DMS79 (cell line): Measurements from ENCODE around the gene PRSS1.
"Not testable (repeated sequence)": the region's sequence is repeated elsewhere in the genome, so short reads cannot be mapped to it uniquely, and the experiment has no call there.

Experiments
- DNase-seq: peaks from one replicate; lab custom pipeline; 2025; lab: John Stamatoyannopoulos, UW

The PRSS1 gene

DNA sequence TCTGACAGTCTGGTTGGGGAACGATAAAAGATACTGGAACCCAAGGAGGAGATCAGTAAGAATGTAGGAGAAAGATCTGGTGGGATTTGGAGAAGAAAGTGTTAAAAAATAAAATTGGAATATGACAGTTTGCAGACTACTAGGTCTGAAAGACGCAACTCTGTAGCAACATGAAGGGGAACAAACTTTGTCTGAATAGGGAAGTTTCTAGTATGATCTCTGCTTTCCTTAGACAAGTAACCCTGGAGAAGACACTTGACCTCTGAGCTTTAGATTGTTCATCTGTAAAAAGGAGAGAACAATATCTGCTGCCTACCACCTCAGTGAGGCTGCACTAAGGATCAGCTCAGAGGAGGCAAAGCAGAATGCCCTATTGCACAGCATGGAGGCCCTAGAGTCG lies 3.0 kb upstream of the PRSS1 start:
- no peak for DNase-seq

DNA sequence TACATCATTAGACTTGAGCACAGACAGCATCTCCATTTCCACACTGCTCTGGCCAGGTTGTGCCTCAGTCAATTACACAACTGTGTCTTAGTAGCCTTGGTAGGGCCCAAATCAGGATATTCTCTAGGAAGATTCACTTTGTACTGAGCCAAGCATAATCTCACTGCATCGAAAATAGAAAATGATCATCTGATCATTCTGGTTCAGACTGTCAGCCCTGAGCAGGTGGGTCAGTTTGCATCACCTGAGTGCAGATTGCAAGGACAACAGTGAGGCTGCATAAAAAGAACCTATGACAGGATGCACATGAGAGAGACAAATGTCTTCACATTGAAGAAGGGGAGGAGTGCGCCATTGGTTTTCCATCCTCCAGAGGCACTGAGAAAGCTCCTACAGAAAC lies 862 bp upstream of the PRSS1 start:
- DNase-seq = not testable (repeated sequence)

DNA sequence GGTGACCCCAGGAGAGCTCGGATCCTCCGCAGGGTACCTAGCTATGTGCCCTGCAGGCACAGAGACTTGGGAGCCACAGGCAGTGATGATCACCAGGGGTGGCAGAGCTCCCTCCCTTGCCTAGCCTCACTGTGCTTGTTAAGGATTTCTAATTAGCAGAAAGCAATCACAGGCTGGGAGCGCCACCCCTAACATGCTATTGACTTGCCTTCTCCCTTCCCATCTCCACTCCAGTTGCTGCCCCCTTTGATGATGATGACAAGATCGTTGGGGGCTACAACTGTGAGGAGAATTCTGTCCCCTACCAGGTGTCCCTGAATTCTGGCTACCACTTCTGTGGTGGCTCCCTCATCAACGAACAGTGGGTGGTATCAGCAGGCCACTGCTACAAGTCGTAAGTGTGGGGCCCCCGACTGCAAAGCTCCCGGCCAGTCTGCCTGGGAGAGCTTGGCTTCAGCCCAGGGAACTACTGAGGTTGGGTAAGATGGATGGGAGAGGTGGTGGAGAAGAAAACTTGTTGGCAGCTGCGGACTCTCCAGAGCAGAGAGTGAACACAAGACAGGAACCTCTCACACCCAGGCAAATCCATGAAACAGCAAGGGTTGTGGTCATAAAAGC lies 1.2 kb downstream of the PRSS1 start:
- DNase-seq = peak; percentile 12

DNA sequence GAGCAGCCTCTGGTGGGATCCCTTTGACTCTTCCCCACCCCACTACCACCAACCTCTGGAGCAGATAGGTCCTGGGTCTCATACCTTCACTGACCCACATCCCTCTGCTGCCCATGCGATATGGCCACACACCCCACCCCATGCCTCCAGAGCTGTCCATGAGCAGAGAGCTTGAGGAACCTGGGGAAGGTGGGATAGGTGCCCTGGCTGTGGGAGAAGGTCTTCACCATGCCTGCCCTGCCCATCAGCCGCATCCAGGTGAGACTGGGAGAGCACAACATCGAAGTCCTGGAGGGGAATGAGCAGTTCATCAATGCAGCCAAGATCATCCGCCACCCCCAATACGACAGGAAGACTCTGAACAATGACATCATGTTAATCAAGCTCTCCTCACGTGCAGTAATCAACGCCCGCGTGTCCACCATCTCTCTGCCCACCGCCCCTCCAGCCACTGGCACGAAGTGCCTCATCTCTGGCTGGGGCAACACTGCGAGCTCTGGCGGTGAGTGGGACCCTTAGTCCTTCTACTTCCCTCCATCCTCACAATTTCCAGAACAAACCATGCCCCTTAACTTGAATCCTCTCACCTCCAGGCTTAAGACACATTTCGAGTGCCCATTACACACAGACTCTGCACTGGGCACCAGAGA lies 2.4 kb downstream of the PRSS1 start:
- not testable (repeated sequence) for DNase-seq

DNA sequence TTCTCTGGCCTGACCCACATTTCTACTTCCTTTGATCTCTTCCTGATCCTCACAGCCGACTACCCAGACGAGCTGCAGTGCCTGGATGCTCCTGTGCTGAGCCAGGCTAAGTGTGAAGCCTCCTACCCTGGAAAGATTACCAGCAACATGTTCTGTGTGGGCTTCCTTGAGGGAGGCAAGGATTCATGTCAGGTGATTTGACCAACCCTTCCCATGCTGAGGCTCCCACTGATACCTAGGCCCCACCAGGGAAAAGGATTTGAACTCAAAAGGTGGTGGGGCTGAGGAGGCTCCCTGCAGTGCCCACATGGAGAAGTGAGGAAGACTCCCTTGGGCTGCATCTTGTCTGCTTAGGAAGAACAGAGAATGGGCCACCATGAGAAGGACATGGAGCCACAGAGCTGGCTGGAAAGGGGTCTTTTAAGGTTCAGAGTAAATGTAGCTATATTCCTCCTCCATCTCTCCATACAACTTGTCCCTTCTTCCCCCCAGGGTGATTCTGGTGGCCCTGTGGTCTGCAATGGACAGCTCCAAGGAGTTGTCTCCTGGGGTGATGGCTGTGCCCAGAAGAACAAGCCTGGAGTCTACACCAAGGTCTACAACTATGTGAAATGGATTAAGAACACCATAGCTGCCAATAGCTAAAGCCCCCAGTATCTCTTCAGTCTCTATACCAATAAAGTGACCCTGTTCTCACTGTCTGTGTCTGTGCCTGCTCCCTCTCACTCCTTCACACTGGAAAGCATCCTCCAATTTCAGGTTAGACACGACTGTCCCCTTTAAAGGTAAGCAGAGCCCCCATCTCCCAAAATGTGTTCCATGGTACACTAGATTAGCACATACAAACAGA lies 3.3 kb downstream of the PRSS1 start:
- no peak for DNase-seq

DNA sequence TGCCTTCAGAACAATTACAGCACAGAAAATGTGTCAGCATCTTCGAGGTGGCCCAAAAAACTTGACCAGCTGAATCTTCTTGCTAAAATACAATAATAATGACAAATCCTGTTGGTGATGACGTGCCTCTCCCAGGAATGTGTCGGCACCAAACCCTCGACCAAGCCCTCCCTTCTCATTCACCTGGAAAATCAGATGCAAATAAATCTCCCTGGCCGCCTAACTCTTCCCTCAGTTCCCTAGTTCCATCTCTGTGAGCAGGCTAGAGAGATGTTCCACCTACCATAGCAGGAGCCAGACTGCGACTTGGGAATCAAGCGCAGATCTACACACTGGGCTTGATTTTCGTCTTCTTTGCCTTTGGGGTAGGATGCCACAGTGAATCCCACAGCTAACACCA lies 4.1 kb downstream of the PRSS1 start:
- DNase-seq = no peak

DNA sequence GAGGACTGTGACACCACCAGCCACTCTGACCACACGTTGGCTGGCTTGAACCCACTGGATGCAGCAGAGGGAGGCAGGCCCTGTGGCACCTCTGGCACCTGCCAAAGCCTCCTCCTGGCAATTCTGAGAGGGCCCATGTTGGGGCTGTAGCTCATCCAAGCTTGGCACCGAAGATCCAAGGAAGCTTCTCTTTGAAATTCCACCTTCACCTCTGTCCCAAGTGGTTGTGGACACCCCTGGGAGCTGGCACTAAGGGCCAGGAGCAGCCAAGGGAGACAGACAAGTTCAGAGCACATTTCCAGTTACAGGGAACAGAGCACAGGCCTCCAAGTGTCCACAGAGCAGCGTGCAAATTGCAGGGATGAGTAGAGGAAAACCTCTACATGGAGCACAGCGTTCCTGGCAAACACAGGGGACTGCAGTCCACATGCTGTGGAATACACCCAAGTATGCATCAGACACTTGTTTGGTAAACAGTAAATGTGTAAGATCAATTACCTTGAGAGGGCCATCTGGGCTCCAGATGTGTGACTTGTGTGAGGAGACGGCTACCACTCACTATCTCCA lies 4.7 kb downstream of the PRSS1 start:
- not testable (repeated sequence) for DNase-seq

DNA sequence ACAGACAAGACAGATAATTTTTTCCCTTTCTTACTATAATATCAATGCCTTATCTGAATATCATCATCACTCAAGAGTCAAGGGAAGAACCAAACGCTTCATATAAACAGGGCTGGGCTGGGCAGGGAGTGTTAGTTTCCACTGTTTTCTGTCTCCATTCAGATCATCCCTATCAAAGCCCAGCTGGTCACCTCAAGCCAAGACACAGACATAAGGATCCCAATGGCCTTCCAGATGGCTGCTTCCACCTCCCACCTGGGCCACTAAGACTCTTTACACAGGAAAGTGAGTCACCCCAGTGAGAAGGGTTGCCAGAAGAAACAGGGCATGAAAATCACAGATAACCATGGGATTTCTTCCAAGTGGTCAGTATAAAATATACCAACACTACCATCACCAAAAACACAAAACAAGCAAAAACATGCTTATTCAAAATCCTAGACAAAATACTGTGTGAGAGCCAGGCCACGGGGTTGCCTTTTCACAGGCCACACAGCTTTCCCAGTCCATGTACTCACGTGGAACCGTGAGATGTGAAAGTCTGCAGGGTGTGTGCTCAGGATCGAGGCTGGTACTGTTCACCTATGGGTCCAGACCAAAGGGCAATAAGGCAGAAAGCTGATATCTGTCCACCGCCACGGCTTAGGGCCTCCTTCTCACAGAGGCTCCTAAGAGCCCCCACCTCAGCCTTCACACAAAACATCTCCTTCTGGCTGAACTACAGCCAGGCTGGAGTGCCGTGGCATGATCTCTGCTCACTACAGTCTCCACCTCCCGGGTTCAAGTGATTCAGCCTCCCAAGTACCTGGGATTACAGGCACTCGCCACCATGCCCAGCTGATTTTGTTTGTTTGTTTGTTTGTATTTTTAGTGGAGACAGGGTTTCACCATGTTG lies 5.7 kb downstream of the PRSS1 start:
- DNase-seq = no peak

DNA sequence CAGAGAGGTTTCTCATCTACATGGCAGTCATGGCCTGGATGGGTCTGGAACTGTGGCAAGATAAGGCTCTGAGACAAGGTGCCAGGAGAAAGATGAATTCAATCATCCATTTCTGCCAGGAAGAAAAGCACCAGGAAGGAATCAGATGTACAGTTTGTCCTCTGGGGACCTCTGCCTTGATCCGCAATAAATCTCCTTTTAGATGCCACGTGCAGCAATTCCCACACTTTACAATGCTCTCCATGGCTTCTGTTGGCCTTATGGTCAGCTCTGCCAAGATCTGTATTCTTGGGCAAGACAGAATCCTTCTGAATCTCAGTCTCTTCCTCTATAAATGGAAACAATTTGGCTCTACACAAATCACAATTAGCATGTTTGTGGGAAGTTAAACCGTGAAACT lies 9.0 kb downstream of the PRSS1 start:
- DNase-seq = not testable (repeated sequence)

DNA sequence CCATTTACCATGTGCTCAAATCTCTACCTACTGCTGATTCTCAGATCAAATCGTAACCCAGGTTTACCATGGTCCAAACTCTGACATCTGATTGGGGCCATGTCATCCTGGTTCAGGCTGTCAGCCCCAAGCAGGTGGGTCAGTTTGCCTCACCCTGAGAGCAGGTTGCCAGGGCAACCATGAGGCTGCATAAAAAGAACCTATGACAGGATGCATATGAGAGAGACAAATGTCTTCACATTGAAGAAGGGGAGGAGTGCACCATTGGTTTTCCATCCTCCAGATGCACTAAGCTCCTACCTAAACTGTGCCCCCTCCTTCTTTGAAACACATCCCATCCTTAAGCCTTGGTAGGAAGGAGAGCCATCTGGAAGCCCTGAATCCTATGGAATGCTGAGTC lies 10.2 kb downstream of the PRSS1 start:
- no peak for DNase-seq

DNA sequence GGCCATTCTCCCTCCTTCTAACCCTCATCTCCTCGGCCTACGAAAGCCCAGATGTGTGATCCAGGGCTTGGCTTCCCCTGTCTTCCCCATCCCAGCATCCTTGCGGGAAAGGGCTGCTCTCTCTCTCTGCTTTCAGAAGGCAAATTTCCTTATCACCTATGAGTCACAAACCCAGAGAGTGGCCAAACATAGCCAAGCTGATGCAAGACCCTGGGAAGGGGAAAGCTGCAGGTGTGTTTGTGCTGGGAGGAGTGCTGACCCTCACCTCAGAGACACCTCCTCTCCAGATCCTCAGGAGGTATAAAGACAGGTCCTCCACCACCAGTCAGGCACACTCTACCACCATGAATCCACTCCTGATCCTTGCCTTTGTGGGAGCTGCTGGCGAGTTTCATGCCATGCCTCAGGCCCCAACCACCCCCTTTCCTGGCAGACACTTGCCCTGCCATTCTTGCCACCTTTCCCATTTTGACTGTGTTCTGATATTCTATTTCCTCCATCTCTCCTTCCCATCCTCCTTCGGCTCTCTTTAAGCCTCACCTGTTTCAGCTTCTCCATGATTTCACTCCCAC lies 10.9 kb downstream of the PRSS1 start:
- no peak for DNase-seq

DNA sequence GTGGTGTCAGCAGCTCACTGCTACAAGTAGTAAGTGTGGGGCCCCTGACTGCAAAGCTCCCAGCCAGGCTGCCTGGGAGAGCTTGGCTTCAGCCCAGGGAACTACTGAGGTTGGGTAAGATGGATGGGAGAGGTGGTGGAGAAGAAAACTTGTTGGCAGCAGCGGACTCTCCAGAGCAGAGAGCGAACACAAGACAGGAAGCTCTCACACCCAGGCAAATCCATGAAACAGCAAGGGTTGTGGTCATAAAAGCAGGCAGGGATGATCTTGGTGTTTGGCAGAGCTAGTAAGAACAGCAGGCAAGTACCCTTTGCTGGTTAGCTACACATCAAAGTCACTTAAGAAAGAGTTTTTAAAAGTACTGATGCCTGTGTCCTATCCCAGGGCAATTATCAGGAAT lies 12.3 kb downstream of the PRSS1 start:
- DNase-seq = not testable (repeated sequence)

DNA sequence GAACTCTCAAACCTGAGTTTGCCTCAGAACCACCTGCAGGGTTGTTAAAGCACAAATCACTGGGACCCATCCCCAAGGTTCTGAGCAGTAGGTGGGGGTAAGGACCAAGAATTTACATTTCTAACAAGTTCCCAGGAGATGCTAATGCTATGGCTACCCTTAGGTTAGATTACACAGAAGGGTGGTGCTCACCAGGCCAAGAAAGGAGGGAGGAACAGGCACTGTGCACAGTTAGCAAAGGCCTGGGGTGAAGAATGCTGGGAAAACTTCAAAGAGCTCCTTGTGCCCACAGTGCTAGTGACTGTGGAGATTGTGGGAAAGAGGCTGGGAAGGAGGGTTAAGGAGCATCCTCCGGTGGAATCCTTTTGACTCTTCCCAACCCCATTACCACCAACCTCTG lies 12.8 kb downstream of the PRSS1 start:
- no peak for DNase-seq

DNA sequence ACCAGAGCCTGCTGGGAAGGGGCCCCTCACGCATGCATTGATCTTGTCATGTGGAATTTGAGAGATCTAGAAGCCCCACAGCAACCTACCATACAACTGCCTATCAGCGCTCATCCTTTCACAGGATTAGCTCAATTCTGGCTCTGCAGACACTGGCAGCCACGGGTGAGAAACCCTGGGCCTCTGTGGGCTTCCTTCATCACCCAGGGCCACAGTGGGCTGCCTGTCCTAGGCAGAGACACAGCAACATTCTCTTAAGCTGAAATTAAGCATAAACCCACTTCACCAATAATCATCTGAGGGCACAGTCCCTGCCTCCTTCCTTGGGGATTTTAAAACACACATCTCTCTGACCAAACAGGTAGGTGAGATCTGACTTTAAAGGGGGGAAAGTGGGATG lies 18.2 kb downstream of the PRSS1 start:
- DNase-seq = no peak

DNA sequence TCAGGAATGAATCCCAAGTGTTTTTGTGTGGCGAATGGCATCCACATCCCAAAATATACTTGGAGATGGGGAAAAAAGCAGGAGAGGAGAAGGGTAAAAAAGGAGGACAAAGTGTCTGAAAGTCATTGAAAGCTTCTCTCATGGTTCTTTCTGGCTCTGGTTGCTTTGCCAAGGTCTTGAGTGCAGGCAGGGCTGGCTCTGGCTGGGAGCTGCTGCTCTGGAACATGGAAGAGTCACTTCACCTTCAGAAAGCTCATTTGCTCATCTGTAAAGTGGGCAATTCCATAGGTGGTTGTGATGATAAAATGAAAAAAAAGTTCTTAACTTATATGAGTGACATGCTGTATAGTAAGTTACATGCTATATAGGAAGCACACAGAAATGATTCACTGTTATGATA lies 18.6 kb downstream of the PRSS1 start:
- DNase-seq = no peak

DNA sequence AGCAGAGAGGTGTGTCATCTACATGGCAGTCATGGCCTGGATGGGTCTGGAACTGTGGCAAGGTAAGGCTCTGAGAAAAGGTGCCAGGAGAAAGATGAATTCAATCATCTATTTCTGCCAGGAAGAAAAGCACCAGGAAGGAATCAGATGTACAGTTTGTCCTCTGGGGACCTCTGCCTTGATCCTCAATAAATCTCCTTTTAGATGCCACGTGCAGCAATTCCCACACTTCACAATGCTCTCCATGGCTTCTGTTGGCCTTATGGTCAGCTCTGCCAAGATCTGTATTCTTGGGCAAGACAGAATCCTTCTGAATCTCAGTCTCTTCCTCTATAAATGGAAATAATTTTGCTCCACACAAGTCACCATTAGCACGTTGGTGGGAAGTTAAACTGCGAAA lies 19.6 kb downstream of the PRSS1 start:
- not testable (repeated sequence) for DNase-seq

DNA sequence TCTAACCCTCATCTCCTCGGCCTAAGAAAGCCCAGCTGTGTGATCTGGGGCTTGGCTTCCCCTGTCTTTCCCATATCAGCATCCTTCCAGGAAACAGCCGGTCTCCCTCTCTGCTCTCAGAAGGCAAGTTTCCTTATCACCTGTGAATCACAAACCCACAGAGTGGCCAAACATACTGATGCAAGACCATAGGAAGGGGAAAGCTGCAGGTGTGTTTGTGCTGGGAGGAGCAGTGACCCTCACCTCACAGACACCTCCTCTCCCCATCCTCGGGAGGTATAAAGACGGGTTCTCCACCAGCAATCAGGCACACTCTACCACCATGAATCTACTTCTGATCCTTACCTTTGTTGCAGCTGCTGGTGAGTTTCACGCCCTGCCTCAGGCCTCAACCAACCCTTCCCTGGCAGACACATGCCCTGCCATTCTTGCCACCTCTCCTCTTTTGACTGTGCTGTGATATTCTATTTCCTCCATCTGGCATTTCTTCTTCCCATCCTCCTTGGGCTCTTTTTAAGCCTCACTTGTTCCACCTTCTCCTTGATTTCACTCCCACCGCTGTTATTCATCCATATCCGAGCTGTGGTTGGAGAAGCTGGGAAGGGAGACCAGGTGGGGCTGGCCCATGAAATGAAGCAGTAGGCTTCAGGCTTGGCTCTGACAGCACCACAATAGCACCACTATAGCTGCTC lies 21.5 kb downstream of the PRSS1 start, which contains the start of gene PRSS2:
Gene PRSS2, plus strand, starts transcription at position 310 of the 692 bp plus-strand sequence. Its CDS starts 13 bp downstream, at position 323.
- DNase-seq = peak; percentile 99

DNA sequence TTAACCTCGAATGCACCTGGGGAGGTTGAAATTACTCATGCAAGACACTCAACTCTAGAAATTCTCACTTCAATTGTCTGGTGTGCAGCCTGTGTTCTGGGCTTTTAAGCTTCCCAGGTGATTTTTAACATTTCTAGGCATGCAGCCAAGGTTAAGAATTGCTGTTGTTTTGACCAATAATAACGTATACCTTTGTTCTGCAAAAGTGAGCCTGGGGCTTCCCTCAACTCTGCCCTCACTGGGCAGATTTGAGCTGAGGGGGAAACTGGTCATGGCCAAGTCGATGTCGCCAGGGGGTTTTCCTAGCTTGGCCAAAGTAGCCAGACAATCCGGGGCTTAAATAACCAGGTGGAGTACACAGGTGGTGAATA lies 22.1 kb downstream of the PRSS1 start:
- DNase-seq = no peak

DNA sequence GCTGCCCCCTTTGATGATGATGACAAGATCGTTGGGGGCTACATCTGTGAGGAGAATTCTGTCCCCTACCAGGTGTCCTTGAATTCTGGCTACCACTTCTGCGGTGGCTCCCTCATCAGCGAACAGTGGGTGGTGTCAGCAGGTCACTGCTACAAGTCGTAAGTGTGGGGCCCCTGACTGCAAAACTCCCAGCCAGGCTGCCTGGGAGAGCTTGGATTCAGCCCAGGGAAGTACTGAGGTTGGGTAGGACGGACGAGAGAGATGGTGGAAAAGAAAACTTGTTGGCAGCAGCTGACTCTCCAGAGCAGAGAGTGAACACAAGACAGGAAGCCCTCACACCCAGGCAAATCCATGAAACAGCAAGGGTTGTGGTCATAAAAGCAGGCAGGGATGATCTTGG lies 22.8 kb downstream of the PRSS1 start:
- DNase-seq = no peak

DNA sequence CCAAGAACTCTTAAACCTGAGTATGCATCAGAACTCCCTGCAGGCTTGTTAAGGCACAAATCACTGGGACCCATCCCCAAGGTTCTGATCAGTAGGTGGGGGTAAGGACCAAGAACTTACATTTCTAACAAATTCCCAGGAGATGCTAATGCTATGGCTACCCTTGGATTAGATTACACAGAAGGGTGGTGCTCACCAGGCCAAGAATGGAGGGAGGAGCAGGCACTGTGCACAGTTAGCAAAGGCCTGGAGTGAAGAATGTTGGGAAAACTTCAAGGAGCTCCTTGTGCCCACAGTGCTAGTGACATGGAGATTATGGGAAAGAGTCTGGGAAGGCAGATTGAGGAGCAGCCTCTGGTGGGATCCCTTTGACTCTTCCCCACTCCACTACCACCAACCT lies 23.4 kb downstream of the PRSS1 start:
- no peak for DNase-seq

DNA sequence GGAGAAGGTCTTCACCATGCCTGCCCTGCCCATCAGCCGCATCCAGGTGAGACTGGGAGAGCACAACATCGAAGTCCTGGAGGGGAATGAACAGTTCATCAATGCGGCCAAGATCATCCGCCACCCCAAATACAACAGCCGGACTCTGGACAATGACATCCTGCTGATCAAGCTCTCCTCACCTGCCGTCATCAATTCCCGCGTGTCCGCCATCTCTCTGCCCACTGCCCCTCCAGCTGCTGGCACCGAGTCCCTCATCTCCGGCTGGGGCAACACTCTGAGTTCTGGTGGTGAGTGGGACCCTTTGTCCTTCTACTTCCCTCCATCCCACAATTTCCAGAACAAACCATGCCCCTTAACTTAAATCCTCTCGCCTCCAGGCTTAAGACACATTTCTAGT lies 24.0 kb downstream of the PRSS1 start:
- DNase-seq = no peak
